Activated CD4-positive, alpha-beta T cell treated with anti-CD3 and anti-CD28 coated beads, Interleukin-2, amount 50 U/mL, for 48 hours (primary cell): ENCODE measurements around the gene BCAP31.
"Not testable (repeated sequence)": the region's sequence is repeated elsewhere in the genome, so short reads cannot be mapped to it uniquely, and the experiment has no call there.

ENCODE experiments used
- DNase-seq, 2 experiments: peaks; one replicate each; pipeline ENCODE4 v3.0.0-alpha.2; 2020

The BCAP31 gene

GRCh38 chrX:153707406-153707805, 16.8 kb downstream of the BCAP31 start:
- DNase-seq, result no peak

- no peak for DNase-seq
Measured at GRCh38 chrX:153706799-153707198, 17.4 kb downstream of the BCAP31 start.

- DNase-seq, result not testable (repeated sequence)
Measured at GRCh38 chrX:153705403-153706060, 18.7 kb downstream of the BCAP31 start.

- not testable (repeated sequence) for DNase-seq
Measured at GRCh38 chrX:153704631-153705402, 19.4 kb downstream of the BCAP31 start.

GRCh38 chrX:153704021-153704526, 20.1 kb downstream of the BCAP31 start:
- no peak for DNase-seq

GRCh38 chrX:153703036-153703370, 21.2 kb downstream of the BCAP31 start:
- no peak for DNase-seq

- DNase-seq, result no peak
Measured at GRCh38 chrX:153702336-153703035, 21.7 kb downstream of the BCAP31 start.

GRCh38 chrX:153701706-153702105, 22.5 kb downstream of the BCAP31 start:
- DNase-seq, result no peak

- no peak for DNase-seq
Measured at GRCh38 chrX:153700967-153701366, 23.2 kb downstream of the BCAP31 start.

- no peak for DNase-seq
Measured at GRCh38 chrX:153700376-153700945, 23.7 kb downstream of the BCAP31 start.

- not testable (repeated sequence) for DNase-seq
Measured at GRCh38 chrX:153699784-153700371, 24.3 kb downstream of the BCAP31 start.

GRCh38 chrX:153699210-153699783, 24.9 kb downstream of the BCAP31 start:
- DNase-seq, result not testable (repeated sequence)

GRCh38 chrX:153697924-153698865, 26.0 kb downstream of the BCAP31 start:
- DNase-seq, result no peak

GRCh38 chrX:153696986-153697722, 27.0 kb downstream of the BCAP31 start:
- DNase-seq, result not testable (repeated sequence)

- DNase-seq, result not testable (repeated sequence)
Measured at GRCh38 chrX:153696538-153696937, 27.6 kb downstream of the BCAP31 start.

GRCh38 chrX:153696100-153696499, 28.1 kb downstream of the BCAP31 start:
- DNase-seq, result no peak

GRCh38 chrX:153694687-153695270, 29.4 kb downstream of the BCAP31 start:
- DNase-seq, result no peak

- not testable (repeated sequence) for DNase-seq
Measured at GRCh38 chrX:153694256-153694655, 29.9 kb downstream of the BCAP31 start.

GRCh38 chrX:153693216-153694086, 30.7 kb downstream of the BCAP31 start:
- no peak for DNase-seq
